ENCODE measurements around the gene IRX4. TPM values are rescaled to one million over a fixed set of nuclear protein-coding genes. Genes with fewer than 3 reads are reported as not detected.

Gene IRX4
- total RNA-seq, 2 experiments from 2014 or later, result not detected

GRCh38 chr5:1830571-1831228, 52.0 kb downstream of the IRX4 start:
- intact Hi-C loops (cut with micrococcal nuclease), result no loop called here
- Mint-ChIP-seq H3K9me3 (no peaks in the 10 kb centered on the region), H3K27ac (no peak overlapping the region), H3K4me3 (no peak overlapping the region), H3K36me3 (ENCODE audit: low read depth) (peaks cover 10% of the 10 kb centered on the region), H3K27me3 (ENCODE audit: low read depth) (no peaks in the 10 kb centered on the region), H3K4me1 (ENCODE audit: low read depth) (no peaks in the 10 kb centered on the region)
- DNase-seq, result no peak
- CTCF ChIA-PET, result no interaction called here

GRCh38 chr5:1827886-1828397, 54.8 kb downstream of the IRX4 start:
- peaks cover 13% of the 10 kb centered on the region for H3K36me3 Mint-ChIP-seq (ENCODE audit: low read depth)

More at GRCh38 chr5:1827886-1828397, 54.8 kb downstream of the IRX4 start:
- CTCF ChIA-PET, result no interaction called here
- no peak overlapping the region for H3K27ac Mint-ChIP-seq
- no peak overlapping the region for H3K4me3 Mint-ChIP-seq
- H3K4me1 Mint-ChIP-seq (ENCODE audit: low read depth), result no peaks in the 10 kb centered on the region
- no peaks in the 10 kb centered on the region for H3K9me3 Mint-ChIP-seq
- intact Hi-C loops (cut with micrococcal nuclease), result no loop called here
- DNase-seq, result peak; percentile 8
- no peaks in the 10 kb centered on the region for H3K27me3 Mint-ChIP-seq (ENCODE audit: low read depth)

Other genes with a start within 250 kb of the IRX4 start
- gene MRPL36, start 83.1 kb downstream of the IRX4 start, total RNA-seq, result 10 to 100 TPM; 60.7 to 63.4 TPM
- 10 to 100 TPM; 39.5 to 44.6 TPM for gene NDUFS6, start 81.5 kb downstream of the IRX4 start, total RNA-seq

Measured in activated naive CD4-positive, alpha-beta T cell treated with anti-CD3 and anti-CD28 coated beads for 36 hours (primary cell).